Pancreas (tissue), 10 donors: ENCODE measurements around the gene CASP10. TPM values are rescaled to one million over a fixed set of nuclear protein-coding genes. Genes with fewer than 3 reads are reported as not detected.

Experiments used
- ATAC-seq, 4 donors: fragments of 200-7000 bp; cut with Tn5 transposase; one replicate each; pipeline versions ENCODE4 v1.8.0 to v1.9.1; 2020; ENCODE audit warnings: mild to moderate bottlenecking in 4 of 4, moderate library complexity in 4 of 4
- DNase-seq, 6 donors: peaks; one replicate each; pipeline ENCODE4 v3.0.0-alpha.2; 2020
- FAIRE-seq: peaks from 2 replicates; lab custom pipeline; 2012; peaks lifted over from hg19 to GRCh38; lab: Jason Lieb, UNC
- H3K27ac ChIP-seq, 4 donors: fragments of 200-600 bp; sonication (generic); 1 replicate in 3 of 4; 2 replicates in 1 of 4; pipeline versions ENCODE4 v1.5.0 to v1.8.0; 2020
- H3K27me3 ChIP-seq, 4 donors: fragments of 200-600 bp; one replicate each; pipeline ENCODE4 v1.8.0; 2021
- H3K36me3 ChIP-seq, 3 donors: fragments of 200-600 bp; sonication (generic) in 1 of 3; one replicate each; pipeline versions ENCODE4 v1.5.0 to v1.8.0; 2020 to 2021
- H3K4me1 ChIP-seq, 3 donors: fragments of 200-600 bp; one replicate each; pipeline ENCODE4 v1.8.0; 2021
- H3K4me3 ChIP-seq, 4 donors: fragments of 200-600 bp; sonication (generic) in 2 of 4; one replicate each; pipeline versions ENCODE4 v1.5.0 to v1.8.0; 2020 to 2021
- H3K9me3 ChIP-seq, 4 donors: fragments of 200-600 bp; one replicate each; pipeline ENCODE4 v1.8.0; 2021
- WGBS, 2 donors: extraction: QIAGEN DNeasy Blood & Tissue Kit; methylation state at CpG; one replicate each; pipeline ENCODE4 v1.1.7; 2013; 5-methylcytosine and 5-hydroxymethylcytosine counted together
- intact Hi-C, 3 donors: fragments of 100-400 bp; cut with DNase I; formaldehyde crosslinking; loops; one replicate each; pipeline versions ENCODE4 v1.11.1 to v1.14.2; 2022
- polyA plus RNA-seq, 2 donors: library from polyadenylated mRNA; stranded (reverse); fragments of 200-250 nt; gene quantifications; one replicate each; pipeline ENCODE4 v1.2.3, GENCODE V29; 2013
- total RNA-seq, 6 donors: library from RNA; stranded (reverse); fragmentation: NEBNext Ultra II Directional in 4 of 6; extraction: Animal tissue kit (Norgen Biotek cat#: 25700) in 4 of 6; gene quantifications; one replicate each; pipeline versions ENCODE4 v1.2.1 to v1.2.4, GENCODE V29; 2021 to 2023
- TF ChIP-seq, protein P1 (sequence below), 4 donors: fragments of 200-600 bp; sonication (generic) in 3 of 4; IDR thresholded peaks; one replicate each; pipeline versions ENCODE4 v1.5.0 to v1.8.0; 2021; ENCODE audit warnings: antibody characterized with exemption in 4 of 4
- donor health status: healthy with polysubstance abuse.
- donor health status: DM: no; HTN: no; CAD: no; lungs with moderate emphysema.
- donor health status: DM: no; HTN: no; CAD: no.
- donor health status: control.
- donor health status: control.
- donor health status: Bipolar disorder and iron deficiency.
- donor health status: DM: yes; HTN: yes; CAD: no.
- donor health status: DM: no; HTN: no; CAD: no.
- donor health status: DM: no; HTN: no; CAD: no.
- donor health status: DM: yes; HTN: yes; CAD: no.

Gene CASP10
- total and polyA plus RNA-seq, 8 donors, result 3.0 to 11.7 (median 5.1) TPM

DNA sequence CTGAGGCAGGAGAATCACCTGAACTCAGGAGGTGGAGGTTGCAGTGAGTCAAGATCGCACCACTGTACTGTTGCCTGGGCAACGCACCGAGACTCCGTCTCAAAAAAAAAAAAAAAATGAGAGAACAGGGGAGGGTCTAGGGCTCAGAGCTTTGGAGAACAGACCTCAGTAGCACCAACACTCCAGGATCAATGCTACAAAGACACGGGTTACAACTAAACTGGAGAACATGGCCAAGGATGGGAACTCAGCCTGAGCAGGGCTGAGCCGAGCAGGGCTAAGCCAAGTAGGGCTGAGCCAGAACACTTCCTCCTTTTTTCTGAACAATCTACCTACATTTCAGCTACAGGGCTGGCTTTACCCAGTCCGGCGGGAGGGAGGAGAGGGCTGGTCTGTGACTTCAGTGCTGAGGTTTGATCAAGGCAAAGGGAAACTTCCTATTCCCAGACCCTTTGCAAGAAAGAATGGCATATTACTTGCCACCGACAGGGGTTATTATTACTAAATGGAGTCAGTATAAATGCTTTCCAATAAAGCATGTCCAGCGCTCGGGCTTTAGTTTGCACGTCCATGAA lies 74.5 kb downstream of the CASP10 start:
- Histone ChIP-seq H3K9me3 (no peaks in the 10 kb centered on the region), H3K4me3 (peak overlapping the region; percentile 6 to 62 (median 55)), H3K27ac (peak overlapping the region; percentile 79 to 94 (median 87)), H3K27me3 (no peaks in the 10 kb centered on the region), H3K36me3 (no peaks in the 10 kb centered on the region), H3K4me1 (peaks cover 0 to 4% (median 3%) of the 10 kb centered on the region in 3 donors)
- peak in 4 of 6 donors; percentile 20 to 41 (median 34) for DNase-seq
- TF ChIP-seq, protein P1, sequence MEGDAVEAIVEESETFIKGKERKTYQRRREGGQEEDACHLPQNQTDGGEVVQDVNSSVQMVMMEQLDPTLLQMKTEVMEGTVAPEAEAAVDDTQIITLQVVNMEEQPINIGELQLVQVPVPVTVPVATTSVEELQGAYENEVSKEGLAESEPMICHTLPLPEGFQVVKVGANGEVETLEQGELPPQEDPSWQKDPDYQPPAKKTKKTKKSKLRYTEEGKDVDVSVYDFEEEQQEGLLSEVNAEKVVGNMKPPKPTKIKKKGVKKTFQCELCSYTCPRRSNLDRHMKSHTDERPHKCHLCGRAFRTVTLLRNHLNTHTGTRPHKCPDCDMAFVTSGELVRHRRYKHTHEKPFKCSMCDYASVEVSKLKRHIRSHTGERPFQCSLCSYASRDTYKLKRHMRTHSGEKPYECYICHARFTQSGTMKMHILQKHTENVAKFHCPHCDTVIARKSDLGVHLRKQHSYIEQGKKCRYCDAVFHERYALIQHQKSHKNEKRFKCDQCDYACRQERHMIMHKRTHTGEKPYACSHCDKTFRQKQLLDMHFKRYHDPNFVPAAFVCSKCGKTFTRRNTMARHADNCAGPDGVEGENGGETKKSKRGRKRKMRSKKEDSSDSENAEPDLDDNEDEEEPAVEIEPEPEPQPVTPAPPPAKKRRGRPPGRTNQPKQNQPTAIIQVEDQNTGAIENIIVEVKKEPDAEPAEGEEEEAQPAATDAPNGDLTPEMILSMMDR (IDR thresholded peaks at IDR 0.05), result no peak
- peak; percentile 69 to 75 (median 71) for ATAC-seq
- intact Hi-C loops, result no loop called here
- no peak for FAIRE-seq
- WGBS, 2 donors, result 23 to 26% methylated on average over 12 of the region's 12 CpGs

DNA sequence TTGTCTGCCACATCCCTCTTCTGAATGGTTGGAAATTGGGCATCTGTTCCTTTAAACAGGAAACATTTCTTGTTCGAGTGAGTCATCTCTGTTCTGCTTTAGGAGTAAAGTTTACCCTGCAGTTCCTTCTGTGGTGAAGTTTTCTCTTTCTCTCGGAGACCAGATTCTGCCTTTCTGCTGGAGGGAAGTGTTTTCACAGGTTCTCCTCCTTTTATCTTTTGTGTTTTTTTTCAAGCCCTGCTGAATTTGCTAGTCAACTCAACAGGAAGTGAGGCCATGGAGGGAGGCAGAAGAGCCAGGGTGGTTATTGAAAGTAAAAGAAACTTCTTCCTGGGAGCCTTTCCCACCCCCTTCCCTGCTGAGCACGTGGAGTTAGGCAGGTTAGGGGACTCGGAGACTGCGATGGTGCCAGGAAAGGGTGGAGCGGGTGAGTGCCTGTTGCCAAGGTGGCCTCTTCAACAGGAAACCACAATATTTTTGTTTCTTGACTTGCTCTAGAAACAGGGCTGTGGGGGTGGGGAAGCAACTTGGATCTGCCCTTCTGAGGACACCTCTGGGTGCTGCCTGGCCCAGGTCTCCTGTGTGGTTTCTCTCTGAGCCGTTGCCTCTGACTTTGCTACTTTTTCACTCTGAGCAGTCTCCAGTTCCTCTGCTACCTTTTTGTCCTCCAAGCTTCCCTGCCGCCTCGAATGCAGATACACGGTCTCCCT lies 75.2 kb downstream of the CASP10 start:
- Histone ChIP-seq H3K9me3 (no peaks in the 10 kb centered on the region), H3K4me3 (peak overlapping the region; percentile 6 to 62 (median 55)), H3K27ac (peak overlapping the region; percentile 79 to 94 (median 87)), H3K4me1 (peaks cover 0 to 4% (median 3%) of the 10 kb centered on the region in 3 donors), H3K36me3 (no peaks in the 10 kb centered on the region), H3K27me3 (no peaks in the 10 kb centered on the region)
- FAIRE-seq, result peak; percentile 65
- TF ChIP-seq, protein P1 (IDR thresholded peaks at IDR 0.05), result no peak
- peak; percentile 80 to 88 (median 84) for ATAC-seq
- DNase-seq, result peak; percentile 67 to 80 (median 68)
- intact Hi-C loops, result no loop called here
- 0 to 1% methylated on average over 10 of the region's 10 CpGs for WGBS, 2 donors

DNA sequence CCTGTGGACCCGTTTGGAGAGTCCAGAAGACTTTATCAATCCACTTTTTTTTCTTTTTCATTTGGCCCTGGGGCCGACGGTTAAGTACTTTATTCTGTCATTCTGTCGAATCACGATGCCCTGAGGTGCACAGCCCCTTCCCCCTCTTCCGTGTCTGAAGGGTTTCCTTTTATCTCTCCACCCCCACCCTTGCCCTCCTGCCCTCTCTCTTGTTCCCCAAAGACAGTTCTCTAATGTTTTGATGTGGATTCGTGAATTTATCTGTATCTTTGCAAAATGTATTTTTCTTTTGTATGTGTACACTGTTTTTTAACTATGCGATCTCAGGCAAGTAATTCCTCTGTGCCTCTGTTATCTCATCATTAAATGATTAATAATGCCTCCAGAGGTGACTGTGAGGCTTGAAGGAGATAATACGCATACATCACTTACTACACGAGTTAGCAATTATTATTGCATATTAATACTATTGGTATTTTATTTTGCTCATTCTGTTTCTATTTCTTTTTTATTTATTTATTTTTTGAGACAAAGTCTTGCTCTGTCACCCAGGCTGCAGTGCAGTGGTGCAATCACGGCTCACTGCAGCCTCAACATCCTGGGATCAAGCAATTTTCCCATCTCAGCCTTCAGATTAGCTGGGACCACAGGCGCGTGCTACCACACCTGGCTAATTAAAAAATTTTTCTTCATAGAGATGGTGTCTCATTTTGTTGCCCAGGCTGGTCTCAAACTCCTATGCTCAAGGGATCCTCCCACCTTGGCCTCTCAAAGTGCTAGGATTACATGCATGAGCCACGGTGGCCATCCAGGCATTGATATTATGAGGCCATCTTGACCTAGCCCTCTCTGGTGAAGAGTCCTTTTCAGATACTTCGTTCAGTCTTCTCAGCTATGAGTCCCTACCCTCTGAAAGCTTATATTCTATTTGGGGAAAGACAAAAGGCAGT lies 76.0 kb downstream of the CASP10 start:
- peak overlapping the region; percentile 6 to 62 (median 55) for H3K4me3 ChIP-seq
- H3K27ac ChIP-seq, result peak overlapping the region; percentile 79 to 94 (median 87)
- no peaks in the 10 kb centered on the region for H3K27me3 ChIP-seq
- TF ChIP-seq, protein P1 (IDR thresholded peaks at IDR 0.05), result no peak
- 20 to 22% methylated on average over 15 of the region's 15 CpGs for WGBS, 2 donors
- FAIRE-seq (no peak), ATAC-seq (peak in 1 of 4 donors; percentile 25), DNase-seq (no peak)
- H3K9me3 ChIP-seq, result no peaks in the 10 kb centered on the region
- intact Hi-C loops, result no loop called here
- H3K4me1 ChIP-seq, result peaks cover 0 to 4% (median 3%) of the 10 kb centered on the region in 3 donors
- no peaks in the 10 kb centered on the region for H3K36me3 ChIP-seq

DNA sequence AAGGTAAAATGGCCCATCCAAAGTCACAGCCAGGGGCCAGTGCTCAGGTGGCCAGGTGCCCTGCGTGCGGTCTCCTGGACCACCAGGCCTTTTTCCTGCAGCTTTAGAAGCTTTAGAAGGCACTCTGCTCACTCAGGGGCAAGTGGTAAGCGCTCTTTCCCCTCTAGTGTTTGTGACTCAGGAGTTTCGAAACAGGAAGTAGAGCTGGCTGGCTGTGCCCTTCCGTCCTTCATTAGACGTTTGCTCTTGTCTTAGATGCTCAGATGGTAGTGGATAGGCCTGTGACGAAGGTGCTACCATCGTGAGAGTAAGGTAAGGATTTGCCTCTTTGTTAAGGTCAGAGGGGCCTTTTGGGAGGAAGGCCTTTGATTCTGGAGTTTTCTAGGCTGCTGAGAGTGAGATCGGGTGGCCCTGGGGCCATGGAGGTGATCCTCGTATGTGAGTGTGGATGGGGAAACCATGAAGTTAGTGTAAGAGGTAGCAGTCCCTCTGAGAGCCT lies 77.4 kb downstream of the CASP10 start, which contains the start of gene CASP8:
CASP8 (plus strand) TSS at position 235 of the 499 bp plus-strand sequence. CDS start 5,951 bp downstream, outside the sequence.
- ATAC-seq (peak in 1 of 4 donors; percentile 7), DNase-seq (no peak), FAIRE-seq (no peak)
- H3K27me3 ChIP-seq, result no peaks in the 10 kb centered on the region
- TF ChIP-seq, protein P1 (IDR thresholded peaks at IDR 0.05), result no peak
- H3K4me1 ChIP-seq, result peaks cover 0 to 4% (median 0%) of the 10 kb centered on the region in 3 donors
- H3K27ac ChIP-seq, result peak within 1 kb of the TSS in 1 of 4 donors; percentile 89
- peak within 1 kb of the TSS in 1 of 4 donors; percentile 18 for H3K4me3 ChIP-seq
- WGBS, 2 donors, result 83 to 89% methylated on average over 10 of the region's 10 CpGs
- no peaks in the 10 kb centered on the region for H3K9me3 ChIP-seq
- no peaks in the 10 kb centered on the region for H3K36me3 ChIP-seq
- intact Hi-C loops, result no loop called here
